ENCODE measurements around the gene PLSCR4. TPM values are rescaled to one million over a fixed set of nuclear protein-coding genes. Genes with fewer than 3 reads are reported as not detected.

Gene PLSCR4
- total and polyA plus RNA-seq, 2 of the 8 experiments (the other 6 are each of a cell fraction or from before 2014, with no cell fraction given) = 1.8 to 2.9 TPM

- Histone ChIP-seq H3K14ac (ENCODE audit: insufficient read length) (no peak overlapping the region), H3K27me3 (replicated peaks in 1 of 4; ENCODE audit: control insufficient read depth in 3 of 4, extremely low read depth in 1 of 4, insufficient read depth in 3 of 4, low read length in 3 of 4) (no peaks in the 10 kb centered on the region), H4K8ac (ENCODE audit: extremely low read depth, insufficient read depth, low read length) (no peak overlapping the region), H2BK15ac (ENCODE audit: low read length) (no peak overlapping the region), H2BK120ac (replicated peaks; ENCODE audit: low read depth, low read length) (no peak overlapping the region), H4K5ac (ENCODE audit: insufficient read length, low read depth, low read length) (no peak overlapping the region), H3K23me2 (ENCODE audit: low read depth, low read length) (no peaks in the 10 kb centered on the region), H3K4me1 (replicated peaks in 1 of 4; ENCODE audit: control insufficient read depth in 3 of 4, insufficient read depth in 4 of 4, low read length in 3 of 4) (no peaks in the 10 kb centered on the region), H3K79me1 (ENCODE audit: low read depth, low read length) (no peaks in the 10 kb centered on the region), H3K27ac (ENCODE audit: low read depth, low read length) (no peak overlapping the region), H4K20me1 (replicated peaks in 1 of 2; ENCODE audit: control insufficient read depth in 1 of 2, insufficient read depth in 2 of 2, low read length in 2 of 2) (no peaks in the 10 kb centered on the region), H3K4ac (replicated peaks; ENCODE audit: insufficient read length, low read depth, low read length) (no peak overlapping the region), H2AFZ (ENCODE audit: low read length) (no peak overlapping the region), H3K9ac (replicated peaks in 1 of 4; ENCODE audit: extremely low read depth in 1 of 4, low read depth in 3 of 4, low read length in 3 of 4) (no peak overlapping the region), H3K23ac (ENCODE audit: insufficient read length) (no peak overlapping the region), H4K91ac (replicated peaks; ENCODE audit: insufficient read length, low read length) (no peak overlapping the region), H3K4me2 (ENCODE audit: insufficient read depth in 1 of 2, low read depth in 2 of 2, low read length in 2 of 2) (no peak overlapping the region), H2AK5ac (ENCODE audit: low read depth, low read length) (no peak overlapping the region), H3K79me2 (ENCODE audit: control insufficient read depth in 1 of 2, insufficient read depth in 2 of 2, low read length in 2 of 2) (no peaks in the 10 kb centered on the region), H2BK20ac (ENCODE audit: low read length) (no peak overlapping the region), H3K4me3 (ENCODE audit: extremely low read depth in 1 of 4, insufficient read depth in 2 of 4, low read depth in 3 of 4, low read length in 4 of 4) (no peak overlapping the region), H2BK5ac (ENCODE audit: low read depth, low read length) (no peak overlapping the region), H3K56ac (replicated peaks; ENCODE audit: insufficient read length, low read depth, low read length) (no peak overlapping the region), H3K9me3 (ENCODE audit: insufficient read depth in 2 of 2, low read depth in 1 of 2, low read length in 1 of 2) (no peaks in the 10 kb centered on the region), H2BK12ac (ENCODE audit: low read depth, low read length) (no peak overlapping the region), H3K18ac (ENCODE audit: extremely low read depth, low read length) (no peak overlapping the region), H3K36me3 (ENCODE audit: control insufficient read depth in 2 of 4, insufficient read depth in 4 of 4, low read length in 3 of 4) (no peaks in the 10 kb centered on the region)
- ChIA-PET POLR2A (ENCODE audit: partially characterized antibody) (interaction anchor here (0.6 kb wide), 1 partner anchor 215 kb away, joined by 3 read pairs; no protein-coding TSS in a partner anchor), CTCF (ENCODE audit: partially characterized antibody) (interaction anchor here (1.1 to 5.7 kb wide), 2 partner anchors 8 to 11 kb away, joined by 4 to 46 read pairs; no protein-coding TSS in a partner anchor)
- DNase-seq (ENCODE audit: low read depth in 1 of 2, low spot score in 2 of 2) = no peak
- 89% methylated on average over 5 of the region's 5 CpGs; no CpG with 5 or more reads in 1 of the 2 experiments for WGBS, 2 experiments (ENCODE audit: extremely low coverage in 1 of 2, insufficient coverage in 1 of 2, insufficient read length in 1 of 2, insufficient replicate concordance in 2 of 2, low coverage in 1 of 2, low lambda C conversion rate in 2 of 2, missing lambda C conversion rate in 1 of 2)
- TF ChIP-seq HDAC6 (IDR thresholded peaks at IDR 0.05; ENCODE audit: low read depth, low read length) (no peak), RBBP5 (IDR thresholded peaks at IDR 0.05; ENCODE audit: borderline replicate concordance, low read depth, low read length) (no peak), TCF12 (IDR thresholded peaks at IDR 0.05; ENCODE audit: low read depth, low read length) (no peak), SAP30 (IDR thresholded peaks at IDR 0.05; ENCODE audit: insufficient read depth, insufficient replicate concordance, low read length) (no peak), CBX5 (IDR thresholded peaks at IDR 0.05; ENCODE audit: low read depth, low read length) (no peak), CTCF (IDR thresholded peaks at IDR 0.05; ENCODE audit: control extremely low read depth in 1 of 3, insufficient read depth in 1 of 3, low read depth in 1 of 3, low read length in 3 of 3) (no peak), CEBPB (IDR thresholded peaks at IDR 0.05; ENCODE audit: low read depth, low read length) (no peak), CBX8 (IDR thresholded peaks at IDR 0.05; ENCODE audit: borderline replicate concordance, low read depth, low read length) (no peak)
- FAIRE-seq = no peak
Observed at GRCh38 chr3:146181216-146181615, 69.7 kb downstream of the PLSCR4 start.
